ENCODE data around the gene TRIM36.

GRCh38 chr5:115100319-115100955, 69.3 kb downstream of the TRIM36 start:
- TF ChIP-seq POLR2A (IDR thresholded peaks at IDR 0.05) (no peak), CTCF (IDR thresholded peaks at IDR 0.05) (no peak)
